RWPE2 (cell line): Measurements from ENCODE around the gene ZNF605.
A peak's percentile ranks its signal among the peaks of the same experiment; 100 is the strongest.
"Not testable (repeated sequence)": the region's sequence is repeated elsewhere in the genome, so short reads cannot be mapped to it uniquely, and the experiment has no call there.

Experiments
- ATAC-seq: fragments of 200-7000 bp; cut with Tn5 transposase; 3 replicates; pipeline ENCODE4 v1.9.1; 2021; ENCODE audit warnings: low read depth
- DNase-seq: peaks from one replicate; pipeline ENCODE4 v3.0.0-alpha.2; 2020; ENCODE audit warnings: low spot score
- H3K27ac ChIP-seq: fragments of 450-650 bp; 2 replicates; pipeline ENCODE4 v1.5.1; 2017; ENCODE audit warnings: mild to moderate bottlenecking; ENCODE audit not compliant: poor library complexity, severe bottlenecking
- H3K27me3 ChIP-seq: fragments of 250-450 bp; sonication (Bioruptor Pico); 2 replicates; pipeline ENCODE4 v1.5.1; 2021; ENCODE audit warnings: mild to moderate bottlenecking, moderate library complexity; ENCODE audit not compliant: insufficient read depth, poor library complexity, severe bottlenecking
- H3K36me3 ChIP-seq: fragments of 250-450 bp; sonication (Bioruptor Pico); 2 replicates; pipeline ENCODE4 v1.5.1; 2020; ENCODE audit warnings: low read depth, mild to moderate bottlenecking, moderate library complexity
- H3K4me1 ChIP-seq: fragments of 250-450 bp; sonication (Bioruptor Pico); 2 replicates; pipeline ENCODE4 v1.5.1; 2021; ENCODE audit warnings: mild to moderate bottlenecking, moderate library complexity; ENCODE audit not compliant: insufficient read depth, poor library complexity, severe bottlenecking
- H3K4me3 ChIP-seq: fragments of 250-450 bp; sonication (Bioruptor Pico); 2 replicates; pipeline ENCODE4 v1.5.1; 2021; ENCODE audit warnings: mild to moderate bottlenecking, moderate library complexity; ENCODE audit not compliant: severe bottlenecking
- H3K9me3 ChIP-seq: fragments of 250-450 bp; sonication (Bioruptor Pico); 2 replicates; pipeline ENCODE4 v1.5.1; 2021; ENCODE audit warnings: mild to moderate bottlenecking, moderate library complexity; ENCODE audit not compliant: severe bottlenecking
- TF ChIP-seq, protein P1 (sequence below): fragments of 450-650 bp; IDR thresholded peaks from one replicate; pipeline ENCODE4 v1.5.1; 2017; ENCODE audit warnings: mild to moderate bottlenecking, moderate library complexity; ENCODE audit not compliant: poor library complexity, severe bottlenecking

The ZNF605 gene

DNA sequence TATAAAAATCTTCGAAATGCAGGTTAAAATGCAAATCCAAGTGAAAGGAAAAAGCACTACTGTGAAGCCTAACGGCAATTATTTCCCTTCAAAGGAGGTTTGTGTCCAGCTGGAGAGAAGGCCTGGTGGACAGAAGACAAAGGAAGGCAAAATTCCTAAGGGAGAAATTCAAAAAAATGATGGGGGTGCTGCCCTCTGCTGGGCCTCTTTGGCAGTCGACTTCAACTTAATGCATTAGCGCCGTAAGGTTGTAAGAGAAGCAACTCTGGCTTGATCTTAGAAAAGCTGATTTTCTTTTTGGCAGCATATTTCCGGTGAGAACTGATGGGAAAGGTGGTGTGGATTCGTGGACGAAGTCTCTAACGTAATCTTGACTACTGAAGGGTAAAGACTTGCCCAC, 34.4 kb downstream of the ZNF605 start:
- Histone ChIP-seq H3K27ac (no peak overlapping the region), H3K4me1 (no peaks in the 10 kb centered on the region), H3K4me3 (no peak overlapping the region), H3K27me3 (no peaks in the 10 kb centered on the region), H3K9me3 (peaks cover 49% of the 10 kb centered on the region), H3K36me3 (peaks cover 2% of the 10 kb centered on the region; the same call in 1 of the 2 replicates)
- TF ChIP-seq, protein P1, sequence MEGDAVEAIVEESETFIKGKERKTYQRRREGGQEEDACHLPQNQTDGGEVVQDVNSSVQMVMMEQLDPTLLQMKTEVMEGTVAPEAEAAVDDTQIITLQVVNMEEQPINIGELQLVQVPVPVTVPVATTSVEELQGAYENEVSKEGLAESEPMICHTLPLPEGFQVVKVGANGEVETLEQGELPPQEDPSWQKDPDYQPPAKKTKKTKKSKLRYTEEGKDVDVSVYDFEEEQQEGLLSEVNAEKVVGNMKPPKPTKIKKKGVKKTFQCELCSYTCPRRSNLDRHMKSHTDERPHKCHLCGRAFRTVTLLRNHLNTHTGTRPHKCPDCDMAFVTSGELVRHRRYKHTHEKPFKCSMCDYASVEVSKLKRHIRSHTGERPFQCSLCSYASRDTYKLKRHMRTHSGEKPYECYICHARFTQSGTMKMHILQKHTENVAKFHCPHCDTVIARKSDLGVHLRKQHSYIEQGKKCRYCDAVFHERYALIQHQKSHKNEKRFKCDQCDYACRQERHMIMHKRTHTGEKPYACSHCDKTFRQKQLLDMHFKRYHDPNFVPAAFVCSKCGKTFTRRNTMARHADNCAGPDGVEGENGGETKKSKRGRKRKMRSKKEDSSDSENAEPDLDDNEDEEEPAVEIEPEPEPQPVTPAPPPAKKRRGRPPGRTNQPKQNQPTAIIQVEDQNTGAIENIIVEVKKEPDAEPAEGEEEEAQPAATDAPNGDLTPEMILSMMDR: no peak
- DNase-seq: no peak
- no peak for ATAC-seq

- DNase-seq (no peak), ATAC-seq (no peak)
- Histone ChIP-seq H3K4me3 (no peak overlapping the region), H3K36me3 (no peaks in the 10 kb centered on the region), H3K27ac (no peak overlapping the region), H3K4me1 (no peaks in the 10 kb centered on the region), H3K27me3 (no peaks in the 10 kb centered on the region), H3K9me3 (peaks cover 26% of the 10 kb centered on the region)
- TF ChIP-seq, protein P1: no peak
Observed at GRCh38 chr12:132918680-132919079, 37.4 kb downstream of the ZNF605 start.

- H3K4me3 ChIP-seq: peak overlapping the region; percentile 39
- no peaks in the 10 kb centered on the region for H3K4me1 ChIP-seq
- no peaks in the 10 kb centered on the region for H3K9me3 ChIP-seq
- TF ChIP-seq, protein P1: no peak
- ATAC-seq: no peak
- no peak overlapping the region for H3K27ac ChIP-seq
- no peak for DNase-seq
- H3K36me3 ChIP-seq: no peaks in the 10 kb centered on the region
- H3K27me3 ChIP-seq: no peaks in the 10 kb centered on the region
Observed at GRCh38 chr12:132909030-132909368, 47.1 kb downstream of the ZNF605 start.

DNA sequence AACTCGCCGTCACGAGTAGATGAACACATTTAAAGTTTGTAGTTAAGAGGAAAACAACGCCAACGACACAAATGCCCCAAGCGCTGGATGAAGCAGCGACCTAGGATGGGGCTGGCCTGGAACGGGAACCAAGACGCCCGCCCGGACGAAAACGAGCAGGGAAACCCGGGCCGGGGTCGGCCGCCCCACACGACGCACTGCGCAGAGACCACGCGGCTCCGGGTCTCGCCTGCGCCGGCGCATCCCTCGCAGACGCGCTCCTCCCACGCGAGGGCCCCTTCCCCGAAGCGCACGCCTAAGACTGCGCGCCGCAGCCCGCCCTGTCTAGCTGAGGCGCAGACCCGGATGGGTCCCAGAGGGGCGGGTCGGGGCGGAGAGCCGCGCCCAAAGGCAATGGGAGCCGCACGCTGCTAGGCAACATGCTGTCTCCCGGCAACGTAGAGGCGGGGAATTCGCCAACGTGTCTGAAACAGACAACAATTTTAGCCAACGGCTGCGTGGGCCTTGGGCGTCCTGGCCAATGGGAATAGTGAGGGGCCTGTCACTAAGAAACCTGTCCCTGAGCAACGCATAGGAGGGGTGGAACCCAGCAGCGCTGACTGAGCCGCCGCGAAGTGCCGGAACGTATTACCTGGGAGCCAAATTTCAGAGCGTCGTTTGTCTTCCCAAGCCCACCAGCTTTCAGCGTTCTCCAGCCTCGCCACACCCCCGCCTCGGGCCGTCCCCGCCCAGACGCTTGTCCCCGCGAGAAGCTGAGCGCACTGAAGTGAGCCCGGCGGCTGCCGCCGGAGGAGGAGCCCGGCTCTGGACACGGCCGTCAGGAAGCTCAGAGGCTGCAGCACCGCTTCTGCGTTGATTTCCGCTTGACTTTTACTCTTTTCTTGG, 47.7 kb downstream of the ZNF605 start:
- Histone ChIP-seq H3K27ac (no peak overlapping the region), H3K9me3 (peaks cover 2% of the 10 kb centered on the region), H3K4me1 (no peaks in the 10 kb centered on the region), H3K4me3 (peak overlapping the region; percentile 39), H3K27me3 (no peaks in the 10 kb centered on the region), H3K36me3 (no peaks in the 10 kb centered on the region)
- TF ChIP-seq, protein P1: no peak
- ATAC-seq: peak; percentile 96
- DNase-seq: peak; percentile 91

- not testable (repeated sequence) for H3K9me3 ChIP-seq, DNase-seq, H3K36me3 ChIP-seq, H3K27ac ChIP-seq, ATAC-seq, H3K4me1 ChIP-seq, H3K27me3 ChIP-seq
- H3K4me3 ChIP-seq: peak overlapping the region; percentile 39
Observed at GRCh38 chr12:132907789-132908144, 48.3 kb downstream of the ZNF605 start.
